ENCODE results near the gene AIDA.

DNA sequence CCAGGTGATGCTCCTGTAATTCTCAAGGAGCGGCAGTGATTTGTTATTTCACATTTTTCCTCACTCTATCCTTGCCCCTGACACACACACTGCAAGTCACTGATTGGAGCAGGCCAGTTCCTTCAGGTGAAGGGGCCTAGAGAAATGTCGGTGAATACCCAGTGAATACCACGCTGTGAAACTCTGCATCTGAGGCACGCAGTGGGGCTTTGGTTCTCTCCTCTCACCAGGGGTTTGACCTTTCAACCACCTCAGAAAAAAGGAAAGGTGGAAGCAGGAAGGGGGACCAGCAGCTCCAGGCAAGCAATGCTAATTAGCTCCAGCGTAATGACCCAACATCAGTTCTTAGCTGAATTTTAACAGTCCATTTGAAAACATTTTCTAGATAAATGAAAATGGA, 24.2 kb upstream of the AIDA start:
- TF ChIP-seq, protein P1, sequence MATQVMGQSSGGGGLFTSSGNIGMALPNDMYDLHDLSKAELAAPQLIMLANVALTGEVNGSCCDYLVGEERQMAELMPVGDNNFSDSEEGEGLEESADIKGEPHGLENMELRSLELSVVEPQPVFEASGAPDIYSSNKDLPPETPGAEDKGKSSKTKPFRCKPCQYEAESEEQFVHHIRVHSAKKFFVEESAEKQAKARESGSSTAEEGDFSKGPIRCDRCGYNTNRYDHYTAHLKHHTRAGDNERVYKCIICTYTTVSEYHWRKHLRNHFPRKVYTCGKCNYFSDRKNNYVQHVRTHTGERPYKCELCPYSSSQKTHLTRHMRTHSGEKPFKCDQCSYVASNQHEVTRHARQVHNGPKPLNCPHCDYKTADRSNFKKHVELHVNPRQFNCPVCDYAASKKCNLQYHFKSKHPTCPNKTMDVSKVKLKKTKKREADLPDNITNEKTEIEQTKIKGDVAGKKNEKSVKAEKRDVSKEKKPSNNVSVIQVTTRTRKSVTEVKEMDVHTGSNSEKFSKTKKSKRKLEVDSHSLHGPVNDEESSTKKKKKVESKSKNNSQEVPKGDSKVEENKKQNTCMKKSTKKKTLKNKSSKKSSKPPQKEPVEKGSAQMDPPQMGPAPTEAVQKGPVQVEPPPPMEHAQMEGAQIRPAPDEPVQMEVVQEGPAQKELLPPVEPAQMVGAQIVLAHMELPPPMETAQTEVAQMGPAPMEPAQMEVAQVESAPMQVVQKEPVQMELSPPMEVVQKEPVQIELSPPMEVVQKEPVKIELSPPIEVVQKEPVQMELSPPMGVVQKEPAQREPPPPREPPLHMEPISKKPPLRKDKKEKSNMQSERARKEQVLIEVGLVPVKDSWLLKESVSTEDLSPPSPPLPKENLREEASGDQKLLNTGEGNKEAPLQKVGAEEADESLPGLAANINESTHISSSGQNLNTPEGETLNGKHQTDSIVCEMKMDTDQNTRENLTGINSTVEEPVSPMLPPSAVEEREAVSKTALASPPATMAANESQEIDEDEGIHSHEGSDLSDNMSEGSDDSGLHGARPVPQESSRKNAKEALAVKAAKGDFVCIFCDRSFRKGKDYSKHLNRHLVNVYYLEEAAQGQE (IDR thresholded peaks at IDR 0.05; ENCODE audit: low read depth): no peak
- no peak for TF ChIP-seq TEAD4 (IDR thresholded peaks at IDR 0.05)
- TF ChIP-seq YY1 (IDR thresholded peaks at IDR 0.05; ENCODE audit: low read depth): no peak
- no peak for TF ChIP-seq EP300 (IDR thresholded peaks at IDR 0.05; ENCODE audit: borderline replicate concordance)
- TF ChIP-seq, protein P2, sequence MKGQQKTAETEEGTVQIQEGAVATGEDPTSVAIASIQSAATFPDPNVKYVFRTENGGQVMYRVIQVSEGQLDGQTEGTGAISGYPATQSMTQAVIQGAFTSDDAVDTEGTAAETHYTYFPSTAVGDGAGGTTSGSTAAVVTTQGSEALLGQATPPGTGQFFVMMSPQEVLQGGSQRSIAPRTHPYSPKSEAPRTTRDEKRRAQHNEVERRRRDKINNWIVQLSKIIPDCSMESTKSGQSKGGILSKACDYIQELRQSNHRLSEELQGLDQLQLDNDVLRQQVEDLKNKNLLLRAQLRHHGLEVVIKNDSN (IDR thresholded peaks at IDR 0.05): no peak
- no peak for TF ChIP-seq CEBPB (IDR thresholded peaks at IDR 0.05)
- no peak for TF ChIP-seq NFIC (IDR thresholded peaks at IDR 0.05)
- TF ChIP-seq CREB1 (IDR thresholded peaks at IDR 0.05; ENCODE audit: low read depth): no peak
- no peak for TF ChIP-seq EGR1 (IDR thresholded peaks at IDR 0.05)
- TF ChIP-seq, protein P3, sequence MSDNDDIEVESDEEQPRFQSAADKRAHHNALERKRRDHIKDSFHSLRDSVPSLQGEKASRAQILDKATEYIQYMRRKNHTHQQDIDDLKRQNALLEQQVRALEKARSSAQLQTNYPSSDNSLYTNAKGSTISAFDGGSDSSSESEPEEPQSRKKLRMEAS (IDR thresholded peaks at IDR 0.05): no peak
- no peak for TF ChIP-seq RAD21 (IDR thresholded peaks at IDR 0.05; ENCODE audit: low read depth)
- TF ChIP-seq TAF1 (IDR thresholded peaks at IDR 0.05; ENCODE audit: low read depth): no peak

All from Ishikawa (cell line).